NCI-H2171 (cell line): ENCODE results near the gene TBX10.
"Not testable (repeated sequence)": the region's sequence is repeated elsewhere in the genome, so short reads cannot be mapped to it uniquely, and the experiment has no call there.

Experiments used
- DNase-seq: peaks from one replicate; lab custom pipeline; 2025; lab: John Stamatoyannopoulos, UW

The TBX10 gene

DNA sequence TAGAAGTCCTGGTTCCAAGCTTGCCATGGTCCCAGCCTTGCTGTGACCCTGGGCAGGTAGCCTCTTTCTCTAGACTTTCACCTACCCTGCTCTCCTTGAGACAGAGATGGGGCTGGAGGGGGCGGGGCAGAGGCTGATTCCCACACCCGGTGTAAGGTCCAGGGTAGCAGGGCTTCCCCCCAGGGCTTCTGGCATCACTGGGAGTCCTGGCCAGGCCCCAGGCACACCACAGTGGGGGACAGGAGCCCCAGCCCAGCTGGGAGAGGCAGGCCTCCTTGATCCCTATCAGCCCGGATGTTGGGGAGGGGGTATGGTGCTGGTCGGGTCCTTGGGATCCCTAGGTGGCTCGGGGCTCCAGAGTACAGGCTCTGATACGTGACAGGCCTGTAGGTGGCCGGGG, 8.2 kb downstream of the TBX10 start:
- DNase-seq: no peak

GRCh38 chr11:67630943-67631331, 8.6 kb downstream of the TBX10 start:
- DNase-seq: no peak

DNA sequence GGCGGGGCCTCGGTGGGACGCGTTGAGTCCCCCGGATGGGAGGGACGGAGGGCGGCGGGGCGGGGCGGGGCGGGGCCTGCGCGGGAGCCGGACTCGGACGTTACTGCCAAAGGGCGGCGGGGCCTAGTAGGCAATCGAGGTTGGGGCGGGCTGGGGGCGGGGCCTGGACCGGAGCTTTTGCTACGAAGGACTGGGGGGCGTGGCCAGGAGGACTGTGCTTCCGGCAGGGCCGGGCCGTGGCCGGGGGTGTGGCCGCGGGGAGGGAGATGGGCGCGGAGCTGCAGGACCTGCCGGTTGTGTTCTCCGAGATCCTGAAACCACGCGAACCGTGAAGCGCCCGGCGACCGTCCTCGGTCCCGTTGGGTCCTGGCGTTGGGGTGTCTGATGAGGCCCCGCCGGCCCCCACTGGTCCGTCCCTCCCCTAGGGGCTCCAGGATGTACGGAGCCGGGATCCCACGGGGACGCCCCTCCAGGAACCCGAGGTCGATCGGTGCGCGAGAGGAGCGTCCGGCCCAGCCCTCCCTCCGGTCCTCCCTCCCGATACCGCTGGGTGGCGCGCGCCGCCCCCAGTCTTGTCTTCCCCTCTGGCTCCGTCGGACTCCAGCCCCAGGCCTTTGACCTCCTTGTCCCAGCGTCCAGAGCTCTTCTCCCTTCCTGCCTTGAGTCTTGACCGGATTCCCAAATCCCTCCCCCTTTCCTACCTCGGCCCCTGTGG, 9.2 kb downstream of the TBX10 start:
- peak; percentile 97 for DNase-seq

- DNase-seq: peak; percentile 77
These were observed 10.0 kb downstream of the TBX10 start, which contains the start of gene NUDT8 for GRCh38 chr11:67629386-67630227. TSS of gene NUDT8 (minus strand) at chr11:67629937. CDS start at chr11:67629911, 26 bp downstream.

GRCh38 chr11:67628710-67629385, 10.7 kb downstream of the TBX10 start:
- no peak for DNase-seq

DNA sequence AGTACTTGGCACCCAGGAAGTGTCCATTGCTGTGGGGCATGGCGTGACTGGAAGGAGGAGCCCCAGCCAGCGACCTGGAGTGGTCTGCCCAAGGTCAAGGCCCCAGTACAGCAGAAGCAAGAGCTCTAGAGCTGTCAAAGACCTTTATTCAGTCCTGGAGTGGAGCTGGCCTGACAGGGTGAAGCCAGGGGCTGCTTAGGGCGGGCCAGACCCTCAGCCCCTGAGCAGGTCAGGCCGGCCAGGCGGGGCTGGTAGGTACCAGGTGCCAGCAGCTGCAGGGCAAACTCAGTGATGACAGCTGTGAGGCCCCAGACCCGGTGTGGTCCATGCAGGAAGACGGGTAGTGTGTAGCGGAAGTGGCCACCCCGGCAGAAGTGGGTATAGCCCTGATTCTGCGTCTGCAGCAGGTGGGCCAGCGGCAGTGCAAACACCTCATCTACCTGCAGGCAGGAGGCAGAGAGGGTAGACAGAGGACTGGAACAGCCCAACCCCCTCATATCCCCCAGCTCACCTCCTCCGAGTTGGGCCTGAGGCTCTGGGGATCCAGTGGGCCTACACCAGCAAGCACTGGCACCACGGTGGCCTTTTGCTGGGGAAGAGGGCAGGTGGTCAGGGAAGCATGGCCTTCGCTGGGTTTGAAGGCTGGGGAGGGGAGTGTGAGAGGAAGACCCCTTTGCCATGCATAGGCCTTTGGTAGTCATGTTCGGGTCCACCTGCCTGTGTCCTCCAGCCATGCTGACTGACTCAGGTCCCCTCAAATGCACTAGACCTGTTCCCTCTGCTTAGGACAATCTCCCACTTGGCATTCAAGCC, 11.5 kb downstream of the TBX10 start:
- DNase-seq: no peak

DNA sequence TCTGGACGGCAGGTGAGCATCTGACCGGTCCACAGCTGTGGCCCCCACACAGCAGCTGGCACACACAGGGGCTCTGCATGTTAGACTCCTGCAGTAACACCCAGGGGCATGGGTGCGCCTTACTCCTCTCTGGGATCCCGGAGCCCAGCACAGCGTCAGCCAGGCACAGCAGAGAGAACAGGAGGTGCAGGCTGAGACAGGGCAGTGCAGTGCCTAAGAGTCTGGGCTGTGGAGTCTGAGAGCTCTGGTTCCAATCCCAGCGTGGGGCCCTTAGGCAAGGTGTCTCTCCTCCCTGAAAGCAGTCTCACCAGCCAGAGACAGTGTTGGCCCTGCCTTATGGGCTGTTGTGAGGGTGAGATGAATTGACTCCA, 12.1 kb downstream of the TBX10 start:
- no peak for DNase-seq

DNA sequence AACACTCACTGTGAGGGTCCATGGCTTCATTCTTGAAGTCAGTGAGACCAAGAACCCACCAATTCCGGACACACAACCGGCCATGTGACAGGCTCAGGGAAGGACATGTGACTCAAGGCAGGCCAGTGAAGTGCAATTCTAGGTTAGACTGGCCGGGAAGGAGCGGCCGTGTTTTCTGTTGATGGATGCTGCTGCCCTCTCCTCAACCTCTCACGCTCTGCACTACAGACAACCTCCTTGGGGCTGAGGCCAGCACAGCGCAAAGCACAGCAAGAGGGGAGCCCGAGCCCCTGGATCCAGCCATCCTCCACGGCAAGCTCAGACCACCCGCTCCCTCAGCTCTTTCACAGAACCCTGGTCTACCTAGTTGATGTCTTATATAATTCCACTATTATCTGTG, 12.6 kb downstream of the TBX10 start:
- no peak for DNase-seq

GRCh38 chr11:67626131-67626833, 13.3 kb downstream of the TBX10 start:
- not testable (repeated sequence) for DNase-seq

GRCh38 chr11:67623795-67624194, 15.8 kb downstream of the TBX10 start:
- not testable (repeated sequence) for DNase-seq

GRCh38 chr11:67622905-67623304, 16.7 kb downstream of the TBX10 start:
- DNase-seq: not testable (repeated sequence)

GRCh38 chr11:67621928-67622327, 17.6 kb downstream of the TBX10 start:
- not testable (repeated sequence) for DNase-seq

DNA sequence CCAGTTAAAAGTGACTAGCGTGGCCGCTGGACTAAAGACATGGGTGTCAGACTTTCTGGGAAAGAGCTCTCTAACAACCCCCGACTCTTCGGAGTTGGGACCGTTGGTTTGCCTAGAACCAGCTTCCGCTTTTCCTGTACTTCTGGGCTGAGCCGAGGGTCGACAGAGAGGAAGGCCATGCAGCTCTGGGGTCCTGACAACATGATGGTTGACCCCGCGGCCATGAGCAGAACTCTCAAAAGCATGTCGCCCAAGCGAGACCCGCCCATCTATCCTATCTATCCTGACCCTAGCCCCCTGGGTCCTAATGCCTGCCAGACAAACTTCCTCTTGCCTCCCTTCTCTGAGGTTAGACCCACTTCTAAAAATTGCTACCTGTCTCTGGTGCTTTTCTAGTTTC, 18.9 kb downstream of the TBX10 start:
- not testable (repeated sequence) for DNase-seq

GRCh38 chr11:67619683-67620618, 19.6 kb downstream of the TBX10 start:
- not testable (repeated sequence) for DNase-seq

DNA sequence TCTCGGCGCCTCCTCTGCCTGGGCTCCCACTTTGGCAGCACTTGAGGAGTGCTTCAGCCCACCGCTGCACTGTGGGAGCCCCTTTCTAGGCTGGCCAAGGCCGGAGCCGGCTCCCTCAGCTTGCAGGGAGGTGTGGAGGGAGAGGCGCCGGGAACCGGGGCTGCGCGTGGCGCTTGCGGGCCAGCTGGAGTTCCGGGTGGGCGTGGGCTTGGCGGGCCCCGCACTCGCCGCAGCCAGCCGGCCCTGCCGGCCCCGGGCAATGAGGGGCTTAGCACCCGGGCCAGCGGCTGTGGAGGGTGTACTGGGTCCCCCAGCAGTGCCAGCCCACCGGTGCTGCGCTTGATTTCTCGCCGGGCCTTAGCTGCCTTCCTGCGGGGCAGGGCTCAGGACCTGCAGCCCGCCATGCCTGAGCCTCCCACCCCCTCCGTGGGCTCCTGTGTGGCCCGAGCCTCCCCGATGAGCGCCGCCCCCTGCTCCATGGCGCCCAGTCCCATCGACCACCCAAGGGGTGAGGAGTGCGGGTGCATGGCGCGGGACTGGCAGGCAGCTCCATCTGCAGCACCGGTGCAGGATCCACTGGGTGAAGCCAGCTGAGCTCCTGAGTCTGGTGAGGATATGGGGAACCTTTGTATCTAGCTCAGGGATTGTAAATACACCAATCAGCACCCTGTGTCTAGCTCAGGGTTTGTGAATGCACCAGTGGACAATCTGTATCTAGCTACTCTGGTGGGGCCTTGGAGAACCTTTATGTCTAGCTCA, 20.5 kb downstream of the TBX10 start:
- DNase-seq: not testable (repeated sequence)

GRCh38 chr11:67617243-67617953, 22.2 kb downstream of the TBX10 start:
- DNase-seq: no peak

DNA sequence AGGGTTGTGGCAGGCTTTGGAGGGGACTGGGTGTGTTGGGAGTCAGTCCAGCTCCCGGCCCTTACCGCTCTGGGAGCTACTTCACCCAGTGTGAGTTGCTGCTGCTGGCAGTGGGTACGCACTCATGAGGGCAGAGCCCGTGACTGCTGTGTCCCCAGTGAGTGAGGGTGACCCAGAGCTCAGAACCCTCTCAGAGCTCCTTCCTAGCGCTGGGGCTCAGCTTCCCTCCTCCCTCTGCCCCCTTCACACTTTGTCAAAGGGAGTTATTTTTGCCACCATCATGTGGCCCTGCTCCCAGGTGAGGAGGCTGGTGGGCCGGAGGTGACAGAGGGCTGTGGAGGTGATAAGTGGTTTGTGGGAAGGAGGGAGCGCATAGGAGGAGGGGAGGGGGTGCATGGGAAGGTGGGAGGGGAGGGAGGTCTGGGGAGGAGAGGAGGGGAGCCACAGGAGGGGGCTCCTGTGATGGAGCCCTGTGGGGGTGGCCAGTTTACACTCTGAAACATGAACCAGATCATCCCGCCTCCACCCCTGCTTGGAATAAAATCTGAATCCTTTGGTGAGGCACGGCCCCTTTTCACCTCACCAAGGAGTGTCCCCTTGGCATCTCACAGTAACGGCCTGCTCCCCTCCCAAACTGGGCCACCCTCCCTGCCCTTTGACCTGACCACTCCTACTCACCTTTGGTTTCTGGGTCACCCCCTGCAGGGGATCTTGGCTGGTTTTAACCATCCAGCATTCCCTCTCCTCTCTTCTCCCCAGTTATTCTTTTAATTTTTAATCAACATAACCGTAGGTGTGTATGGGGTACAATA, 22.9 kb downstream of the TBX10 start:
- no peak for DNase-seq
